IMR-90 (cell line): ENCODE results near the gene SUGCT. TPM values are rescaled to one million over a fixed set of nuclear protein-coding genes. Genes with fewer than 3 reads are reported as not detected.

Experiments used
- ATAC-seq: fragments of 200-7000 bp; cut with Tn5 transposase; 2 replicates; pipeline ENCODE4 v1.9.1; 2020; ENCODE audit warnings: low read depth, mild to moderate bottlenecking, moderate library complexity
- BruUV-seq: library from RNA; stranded (reverse); fragments of 400-500 nt; replicated peaks from 2 replicates; lab custom pipeline; 2021; lab: Mats Ljungman, UMichigan
- CTCF ChIA-PET: fragments of 300-600 bp; formaldehyde crosslinking; extraction: SDS; loops from one replicate; lab custom pipeline; 2021; ENCODE audit warnings: antibody characterized with exemption; lab: Yijun Ruan, JAX
- POLR2A ChIA-PET: fragments of 300-600 bp; sonication (Branson Sonifier 250); formaldehyde crosslinking; loops from one replicate; lab custom pipeline; 2022; ENCODE audit warnings: antibody characterized with exemption; ENCODE audit not compliant: unreplicated experiment; lab: Charles Lee
- DNase-seq: peaks from one replicate; pipeline ENCODE4 v3.0.0; 2013
- H2AFZ ChIP-seq: replicated peaks from 2 replicates; pipeline ENCODE3; 2013; ENCODE audit warnings: low read length, mild to moderate bottlenecking; ENCODE audit not compliant: poor library complexity
- H2AK5ac ChIP-seq: 2 replicates; pipeline ENCODE4 v1.6.1; 2013; ENCODE audit warnings: low read depth, low read length, inconsistent platforms
- H2AK9ac ChIP-seq: replicated peaks from 2 replicates; pipeline ENCODE3; 2013; ENCODE audit warnings: mild to moderate bottlenecking, low read depth, low read length, moderate library complexity; ENCODE audit not compliant: poor library complexity
- H2BK120ac ChIP-seq: 2 replicates; pipeline ENCODE4 v1.6.1; 2013; ENCODE audit warnings: low read depth, low read length, inconsistent platforms
- H2BK15ac ChIP-seq: 3 replicates; pipeline ENCODE4 v1.6.1; 2013; ENCODE audit warnings: low read depth, low read length, inconsistent platforms
- H2BK20ac ChIP-seq: 2 replicates; pipeline ENCODE4 v1.6.1; 2013; ENCODE audit warnings: low read depth, mild to moderate bottlenecking, inconsistent platforms, low read length, moderate library complexity
- H2BK5ac ChIP-seq: 2 replicates; pipeline ENCODE4 v1.6.1; 2013; ENCODE audit warnings: mild to moderate bottlenecking, low read depth, low read length, inconsistent platforms; ENCODE audit not compliant: poor library complexity, severe bottlenecking
- H3K14ac ChIP-seq: replicated peaks from 2 replicates; pipeline ENCODE4 v1.6.1; 2013; ENCODE audit warnings: low read depth, low read length, inconsistent platforms
- H3K18ac ChIP-seq: 2 replicates; pipeline ENCODE4 v1.6.1; 2013; ENCODE audit warnings: low read depth, low read length, control low read depth
- H3K23ac ChIP-seq: 2 replicates; pipeline ENCODE4 v1.6.1; 2013; ENCODE audit warnings: low read depth, low read length, inconsistent platforms
- H3K27ac ChIP-seq: 2 replicates; pipeline ENCODE4 v1.5.1; 2013; ENCODE audit warnings: mild to moderate bottlenecking, control low read depth, low read length; ENCODE audit not compliant: insufficient read depth
- H3K27me3 ChIP-seq: 2 replicates; pipeline ENCODE4 v1.6.1; 2013; ENCODE audit warnings: low read length; ENCODE audit not compliant: control insufficient read depth, insufficient read depth
- H3K36me3 ChIP-seq: 2 replicates; pipeline ENCODE4 v1.6.1; 2013; ENCODE audit warnings: low read length, mixed read lengths; ENCODE audit not compliant: control insufficient read depth, insufficient read depth
- H3K4ac ChIP-seq: 2 replicates; pipeline ENCODE4 v1.6.1; 2013; ENCODE audit warnings: low read depth, low read length, inconsistent platforms
- H3K4me1 ChIP-seq: 2 replicates; pipeline ENCODE4 v1.6.1; 2013; ENCODE audit warnings: low read length, mixed read lengths; ENCODE audit not compliant: control insufficient read depth, insufficient read depth
- H3K4me2 ChIP-seq: 2 replicates; pipeline ENCODE4 v1.6.1; 2013; ENCODE audit warnings: low read depth, mild to moderate bottlenecking, control low read depth, low read length, moderate library complexity
- H3K4me3 ChIP-seq: 2 replicates; pipeline ENCODE4 v1.5.1; 2013; ENCODE audit warnings: low read depth, mild to moderate bottlenecking, control low read depth, low read length, moderate library complexity; ENCODE audit not compliant: insufficient read depth
- H3K56ac ChIP-seq: 2 replicates; pipeline ENCODE4 v1.6.1; 2013; ENCODE audit warnings: low read length, inconsistent platforms; ENCODE audit not compliant: insufficient read depth; ENCODE audit errors: extremely low read depth
- H3K79me1 ChIP-seq, 2 experiments: 2 replicates each; pipeline ENCODE4 v1.6.1; 2013; ENCODE audit warnings: low read length in 2 of 2, inconsistent platforms in 1 of 2, low read depth in 1 of 2
- H3K9ac ChIP-seq: 2 replicates; pipeline ENCODE4 v1.6.1; 2013; ENCODE audit warnings: low read depth, low read length, control low read depth
- H3K9me1 ChIP-seq: 2 replicates; pipeline ENCODE4 v1.6.1; 2013; ENCODE audit warnings: low read length, inconsistent platforms; ENCODE audit not compliant: insufficient read depth
- H3K9me3 ChIP-seq: 2 replicates; pipeline ENCODE4 v1.6.1; 2013; ENCODE audit warnings: low read length; ENCODE audit not compliant: control insufficient read depth, insufficient read depth
- H4K20me1 ChIP-seq: 2 replicates; pipeline ENCODE4 v1.6.1; 2013; ENCODE audit warnings: low read length, inconsistent platforms; ENCODE audit not compliant: insufficient read depth
- H4K5ac ChIP-seq: 2 replicates; pipeline ENCODE4 v1.6.1; 2013; ENCODE audit warnings: mild to moderate bottlenecking, low read depth, low read length, control low read depth
- H4K8ac ChIP-seq, 2 experiments: 2 replicates each; pipeline ENCODE4 v1.6.1; 2013; ENCODE audit warnings: low read depth in 2 of 2, low read length in 2 of 2, control low read depth in 1 of 2, inconsistent platforms in 1 of 2
- H4K91ac ChIP-seq: 2 replicates; pipeline ENCODE4 v1.6.1; 2013; ENCODE audit warnings: low read depth, low read length, inconsistent platforms; ENCODE audit not compliant: insufficient read depth
- MAZ ChIP-seq: IDR thresholded peaks from 2 replicates; pipeline ENCODE4 v1.6.1; 2012; ENCODE audit warnings: low read depth, mild to moderate bottlenecking, low read length, improper control_type of control experiment, moderate library complexity, borderline replicate concordance
- RAD21 ChIP-seq: IDR thresholded peaks from 2 replicates; pipeline ENCODE4 v1.6.1; 2012; ENCODE audit warnings: low read length, improper control_type of control experiment
- WGBS, 2 experiments: methylation state at CpG; one replicate each; pipeline versions ENCODE4 v1.1.5 to v1.1.7; 2013; ENCODE audit warnings: missing lambda C conversion rate in 2 of 2; ENCODE audit not compliant: insufficient read length in 1 of 2; ENCODE audit errors: extremely low coverage in 2 of 2; 5-methylcytosine and 5-hydroxymethylcytosine counted together
- dilution Hi-C: fragments of 300-500 bp; cut with HindIII; formaldehyde crosslinking; loops from one replicate; pipeline ENCODE4 v1.14.3; 2018; ENCODE audit warnings: low sequenced_read_pairs; ENCODE audit not compliant: unreplicated experiment
- in situ Hi-C: fragments of 300-500 bp; cut with MboI; formaldehyde crosslinking; loops from 3 replicates; pipeline ENCODE4 v1.14.3; 2019; ENCODE audit warnings: low sequenced_read_pairs, inconsistent platforms, mixed read lengths
- intact Hi-C: fragments of 100-400 bp; cut with micrococcal nuclease; formaldehyde crosslinking; loops from 2 replicates; pipeline ENCODE4 v1.10.0; 2022
- polyA plus RNA-seq, 3 experiments: library from polyadenylated mRNA; depleted of rRNA; stranded (reverse); fragments of >200 nt; gene quantifications; 2 replicates each; pipeline ENCODE4 v1.2.3, GENCODE V29; 2012; ENCODE audit warnings: low replicate concordance in 1 of 3
- total RNA-seq: library from RNA; depleted of rRNA; stranded (reverse); fragments of >200 nt; gene quantifications from 2 replicates; pipeline ENCODE4 v1.2.3, GENCODE V29; 2012
- TF ChIP-seq, protein P1 (sequence below): conservative IDR thresholded peaks from 2 replicates; pipeline ENCODE4 v1.5.1; 2012; ENCODE audit warnings: mild to moderate bottlenecking, low read depth, low read length, improper control_type of control experiment
- TF ChIP-seq, protein P2 (sequence below): fragments of 150-350 bp; IDR thresholded peaks from 2 replicates; pipeline ENCODE4 v1.6.1; 2016; ENCODE audit warnings: low read depth, mild to moderate bottlenecking, low read length, moderate library complexity, borderline replicate concordance

The SUGCT gene
- total and polyA plus RNA-seq, 2 of the 4 experiments (the other 2 are of a cell fraction), result 5.9 to 8.3 TPM

DNA sequence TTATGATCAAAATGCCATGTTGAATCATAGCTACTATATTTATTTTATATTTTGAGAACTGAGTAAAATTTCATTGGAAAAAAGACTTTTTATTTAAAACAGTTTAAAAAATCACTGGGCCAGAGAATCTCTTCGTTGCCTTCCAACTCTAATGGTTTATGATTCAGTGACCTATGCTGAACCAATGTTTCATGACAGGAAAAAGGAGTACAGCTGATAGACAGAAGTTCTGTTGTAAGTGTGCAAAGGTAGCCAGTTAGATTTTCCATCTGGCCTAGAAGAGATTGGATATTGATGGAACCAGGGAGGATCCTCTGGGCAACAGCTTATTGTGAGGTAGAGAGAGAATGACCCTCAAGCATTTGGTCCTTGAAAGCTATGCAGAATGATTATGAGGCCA lies 745.8 kb downstream of the SUGCT start:
- H3K4me2 ChIP-seq, result no peak overlapping the region
- POLR2A ChIA-PET, result no interaction called here

More for the DNA sequence above, 745.8 kb downstream of the SUGCT start:
- no peak overlapping the region for H3K9ac ChIP-seq
- H2AK9ac ChIP-seq, result no peak overlapping the region
- WGBS, 2 experiments, result no CpG with 5 or more reads among the region's 1 CpG
- H4K20me1 ChIP-seq, result no peaks in the 10 kb centered on the region
- H2AFZ ChIP-seq, result no peak overlapping the region
- no peaks in the 10 kb centered on the region for H3K79me1 ChIP-seq
- H3K9me1 ChIP-seq, result peaks cover 2% of the 10 kb centered on the region; the same call in 1 of the 2 replicates
- in situ Hi-C loops, result no loop called here
- no peak overlapping the region for H2BK120ac ChIP-seq
- no peaks in the 10 kb centered on the region for H3K36me3 ChIP-seq
- no peak overlapping the region for H3K4ac ChIP-seq
- intact Hi-C loops, result no loop called here
- dilution Hi-C loops, result no loop called here
- H2AK5ac ChIP-seq, result no peak overlapping the region
- H4K8ac ChIP-seq, result no peak overlapping the region
- BruUV-seq, result no TSS peak
- no peak overlapping the region for H3K18ac ChIP-seq
- no peak overlapping the region for H3K4me3 ChIP-seq
- CTCF ChIA-PET, result no interaction called here
- no peak for ATAC-seq
- H3K23ac ChIP-seq, result no peak overlapping the region
- H2BK15ac ChIP-seq, result no peak overlapping the region
- no peak overlapping the region for H2BK5ac ChIP-seq
- H4K91ac ChIP-seq, result no peak overlapping the region
- peaks cover 5% of the 10 kb centered on the region for H3K4me1 ChIP-seq
- no peak overlapping the region for H3K27ac ChIP-seq
- DNase-seq, result no peak
- no peak overlapping the region for H4K5ac ChIP-seq
- TF ChIP-seq RAD21 (no peak), MAZ (no peak)
- TF ChIP-seq, protein P1, sequence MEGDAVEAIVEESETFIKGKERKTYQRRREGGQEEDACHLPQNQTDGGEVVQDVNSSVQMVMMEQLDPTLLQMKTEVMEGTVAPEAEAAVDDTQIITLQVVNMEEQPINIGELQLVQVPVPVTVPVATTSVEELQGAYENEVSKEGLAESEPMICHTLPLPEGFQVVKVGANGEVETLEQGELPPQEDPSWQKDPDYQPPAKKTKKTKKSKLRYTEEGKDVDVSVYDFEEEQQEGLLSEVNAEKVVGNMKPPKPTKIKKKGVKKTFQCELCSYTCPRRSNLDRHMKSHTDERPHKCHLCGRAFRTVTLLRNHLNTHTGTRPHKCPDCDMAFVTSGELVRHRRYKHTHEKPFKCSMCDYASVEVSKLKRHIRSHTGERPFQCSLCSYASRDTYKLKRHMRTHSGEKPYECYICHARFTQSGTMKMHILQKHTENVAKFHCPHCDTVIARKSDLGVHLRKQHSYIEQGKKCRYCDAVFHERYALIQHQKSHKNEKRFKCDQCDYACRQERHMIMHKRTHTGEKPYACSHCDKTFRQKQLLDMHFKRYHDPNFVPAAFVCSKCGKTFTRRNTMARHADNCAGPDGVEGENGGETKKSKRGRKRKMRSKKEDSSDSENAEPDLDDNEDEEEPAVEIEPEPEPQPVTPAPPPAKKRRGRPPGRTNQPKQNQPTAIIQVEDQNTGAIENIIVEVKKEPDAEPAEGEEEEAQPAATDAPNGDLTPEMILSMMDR, result no peak
- TF ChIP-seq, protein P2, sequence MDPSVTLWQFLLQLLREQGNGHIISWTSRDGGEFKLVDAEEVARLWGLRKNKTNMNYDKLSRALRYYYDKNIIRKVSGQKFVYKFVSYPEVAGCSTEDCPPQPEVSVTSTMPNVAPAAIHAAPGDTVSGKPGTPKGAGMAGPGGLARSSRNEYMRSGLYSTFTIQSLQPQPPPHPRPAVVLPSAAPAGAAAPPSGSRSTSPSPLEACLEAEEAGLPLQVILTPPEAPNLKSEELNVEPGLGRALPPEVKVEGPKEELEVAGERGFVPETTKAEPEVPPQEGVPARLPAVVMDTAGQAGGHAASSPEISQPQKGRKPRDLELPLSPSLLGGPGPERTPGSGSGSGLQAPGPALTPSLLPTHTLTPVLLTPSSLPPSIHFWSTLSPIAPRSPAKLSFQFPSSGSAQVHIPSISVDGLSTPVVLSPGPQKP, result no peak
- H2BK20ac ChIP-seq, result no peak overlapping the region
- H3K27me3 ChIP-seq, result no peaks in the 10 kb centered on the region
- no peaks in the 10 kb centered on the region for H3K9me3 ChIP-seq
- H3K56ac ChIP-seq, result no peak overlapping the region
- H3K14ac ChIP-seq, result no peak overlapping the region
